Calu3 (cell line): ENCODE measurements around the gene KRT86. TPM values are rescaled to one million over a fixed set of nuclear protein-coding genes. Genes with fewer than 3 reads are reported as not detected.

Experiments
- BruUV-seq: library from RNA; stranded (reverse); fragments of 400-500 nt; replicated peaks from 2 replicates; lab custom pipeline; 2021; lab: Mats Ljungman, UMichigan
- CTCF ChIA-PET: fragments of 300-600 bp; sonication (Branson Sonifier 250); formaldehyde crosslinking; loops from one replicate; lab custom pipeline; 2022; ENCODE audit warnings: antibody characterized with exemption; lab: Charles Lee
- DNase-seq: peaks from one replicate; pipeline ENCODE4 v3.0.0; 2022
- H3K27ac Mint-ChIP-seq: one replicate; pipeline ENCODE4 v1.8.0; 2022; ENCODE audit warnings: mixed read lengths; ENCODE audit not compliant: unreplicated experiment
- H3K27me3 Mint-ChIP-seq: one replicate; pipeline ENCODE4 v1.8.0; 2022; ENCODE audit warnings: mixed read lengths; ENCODE audit not compliant: unreplicated experiment
- H3K36me3 Mint-ChIP-seq: one replicate; pipeline ENCODE4 v1.8.0; 2022; ENCODE audit warnings: mild to moderate bottlenecking, moderate library complexity, mixed read lengths; ENCODE audit not compliant: insufficient read depth, unreplicated experiment
- H3K4me1 Mint-ChIP-seq: one replicate; pipeline ENCODE4 v1.8.0; 2022; ENCODE audit warnings: mild to moderate bottlenecking, low read depth, mixed read lengths; ENCODE audit not compliant: unreplicated experiment
- H3K4me3 Mint-ChIP-seq: one replicate; pipeline ENCODE4 v1.8.0; 2022; ENCODE audit warnings: mild to moderate bottlenecking, low read depth, moderate library complexity, mixed read lengths; ENCODE audit not compliant: unreplicated experiment
- H3K9me3 Mint-ChIP-seq: one replicate; pipeline ENCODE4 v1.8.0; 2022; ENCODE audit warnings: low read depth, mixed read lengths; ENCODE audit not compliant: unreplicated experiment
- intact Hi-C: fragments of 100-400 bp; cut with micrococcal nuclease; formaldehyde crosslinking; loops from one replicate; pipeline ENCODE4 v1.10.0; 2022; ENCODE audit not compliant: unreplicated experiment
- total RNA-seq: library from RNA; stranded (reverse); gene quantifications from 2 replicates; pipeline ENCODE4 v1.2.3, GENCODE V29; 2022
- TF ChIP-seq, protein P1 (sequence below): fragments of 200-600 bp; IDR thresholded peaks from one replicate; pipeline ENCODE4 v1.8.0; 2022; ENCODE audit warnings: antibody characterized with exemption; ENCODE audit not compliant: unreplicated experiment

Gene KRT86
- total RNA-seq, 1 experiment from 2014 or later = 3.6 TPM

DNA sequence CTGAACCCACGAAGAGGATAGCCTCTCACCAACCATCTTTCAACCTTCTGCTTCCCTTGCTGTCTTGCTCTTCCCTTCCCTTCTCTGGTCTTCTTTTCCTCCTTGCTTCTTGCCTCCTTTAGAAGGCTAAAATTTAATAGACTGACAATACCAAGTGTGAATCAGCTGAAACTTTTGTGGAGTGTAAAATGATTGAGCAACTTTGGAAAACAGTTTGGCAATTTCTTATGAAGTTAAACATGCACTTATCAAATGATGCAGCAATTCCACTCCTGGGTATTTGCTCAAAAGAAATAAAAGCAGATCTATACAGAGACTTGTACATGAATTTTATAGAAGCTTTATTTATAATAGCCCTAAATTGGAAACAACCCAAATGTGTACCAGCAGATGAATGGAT, 3.3 kb upstream of the KRT86 start:
- Mint-ChIP-seq H3K36me3 (no peaks in the 10 kb centered on the region), H3K9me3 (peaks cover 3% of the 10 kb centered on the region)

DNA sequence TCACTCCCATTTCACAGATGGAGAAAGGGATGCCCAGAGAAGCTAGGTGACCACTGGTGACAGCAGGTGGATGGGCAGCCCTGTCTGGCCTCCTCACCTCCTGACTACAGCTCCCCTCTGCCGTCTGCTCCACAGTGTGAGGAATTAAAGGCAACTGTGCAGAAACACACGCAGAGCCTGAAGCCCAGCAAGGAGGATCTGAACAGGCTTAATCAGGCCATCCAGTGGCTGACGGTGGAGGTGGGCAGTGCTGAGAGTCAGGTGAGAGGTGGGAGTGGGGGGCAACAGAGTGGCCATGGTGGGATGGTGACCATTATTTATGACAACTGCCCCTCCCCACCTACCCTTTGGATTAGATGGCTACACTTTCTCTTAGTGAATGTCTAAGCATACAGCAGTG, 1.2 kb downstream of the KRT86 start:
- peaks cover 32% of the 10 kb centered on the region for H3K4me1 Mint-ChIP-seq
- intact Hi-C loops = no loop called here
- H3K4me3 Mint-ChIP-seq = no peak overlapping the region
- H3K27ac Mint-ChIP-seq = no peak overlapping the region
- DNase-seq = no peak
- CTCF ChIA-PET = no interaction called here
- peaks cover 29% of the 10 kb centered on the region for H3K36me3 Mint-ChIP-seq
- TF ChIP-seq, protein P1, sequence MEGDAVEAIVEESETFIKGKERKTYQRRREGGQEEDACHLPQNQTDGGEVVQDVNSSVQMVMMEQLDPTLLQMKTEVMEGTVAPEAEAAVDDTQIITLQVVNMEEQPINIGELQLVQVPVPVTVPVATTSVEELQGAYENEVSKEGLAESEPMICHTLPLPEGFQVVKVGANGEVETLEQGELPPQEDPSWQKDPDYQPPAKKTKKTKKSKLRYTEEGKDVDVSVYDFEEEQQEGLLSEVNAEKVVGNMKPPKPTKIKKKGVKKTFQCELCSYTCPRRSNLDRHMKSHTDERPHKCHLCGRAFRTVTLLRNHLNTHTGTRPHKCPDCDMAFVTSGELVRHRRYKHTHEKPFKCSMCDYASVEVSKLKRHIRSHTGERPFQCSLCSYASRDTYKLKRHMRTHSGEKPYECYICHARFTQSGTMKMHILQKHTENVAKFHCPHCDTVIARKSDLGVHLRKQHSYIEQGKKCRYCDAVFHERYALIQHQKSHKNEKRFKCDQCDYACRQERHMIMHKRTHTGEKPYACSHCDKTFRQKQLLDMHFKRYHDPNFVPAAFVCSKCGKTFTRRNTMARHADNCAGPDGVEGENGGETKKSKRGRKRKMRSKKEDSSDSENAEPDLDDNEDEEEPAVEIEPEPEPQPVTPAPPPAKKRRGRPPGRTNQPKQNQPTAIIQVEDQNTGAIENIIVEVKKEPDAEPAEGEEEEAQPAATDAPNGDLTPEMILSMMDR = no peak
- BruUV-seq = no TSS peak
- H3K9me3 Mint-ChIP-seq = peaks cover 3% of the 10 kb centered on the region
- no peaks in the 10 kb centered on the region for H3K27me3 Mint-ChIP-seq

More for the DNA sequence above, 3.3 kb upstream of the KRT86 start:
- no peaks in the 10 kb centered on the region for H3K4me1 Mint-ChIP-seq
- no peak for DNase-seq
- no TSS peak for BruUV-seq
- no peak overlapping the region for H3K4me3 Mint-ChIP-seq
- H3K27ac Mint-ChIP-seq = peak overlapping the region; percentile 16
- TF ChIP-seq, protein P1 = no peak
- no peaks in the 10 kb centered on the region for H3K27me3 Mint-ChIP-seq
- intact Hi-C loops = no loop called here
- CTCF ChIA-PET = no interaction called here

DNA sequence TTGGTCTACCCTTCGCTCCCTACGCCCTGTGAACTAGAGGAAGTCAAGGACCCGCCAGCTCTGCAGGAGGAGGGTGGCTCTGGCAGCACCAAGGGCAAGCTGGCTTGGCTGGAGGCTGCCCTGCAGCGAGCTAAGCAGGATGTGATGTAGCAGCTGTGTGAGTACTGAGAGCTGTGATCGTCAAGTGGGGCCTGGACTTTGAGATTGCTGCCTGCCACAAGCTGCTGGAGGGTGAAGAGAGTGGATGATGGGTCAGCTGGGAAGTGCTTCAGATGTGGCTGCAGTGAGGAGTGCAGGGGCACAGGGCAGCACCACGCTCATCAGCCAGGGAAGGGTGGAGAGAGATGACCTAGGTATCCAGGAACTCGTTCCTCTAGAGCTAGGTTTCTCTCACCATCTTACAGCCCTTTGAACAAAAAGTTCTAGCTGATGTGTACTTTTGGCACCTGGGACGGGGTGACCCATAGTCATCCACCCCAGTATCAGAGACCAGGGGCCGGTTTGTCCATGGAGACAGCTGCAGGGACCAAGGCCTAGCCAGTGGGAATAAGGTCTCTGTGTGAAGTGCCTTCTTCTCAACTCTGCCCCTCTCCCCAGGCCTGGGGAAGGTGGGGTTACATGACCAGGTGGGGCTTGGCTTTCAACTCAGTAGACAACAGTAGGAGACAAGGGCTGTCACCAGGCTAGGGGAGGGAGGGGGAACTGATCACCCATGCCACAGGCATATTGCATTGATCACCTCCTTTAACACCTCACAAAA, 3.2 kb downstream of the KRT86 start:
- Mint-ChIP-seq H3K4me1 (peaks cover 36% of the 10 kb centered on the region), H3K27me3 (no peaks in the 10 kb centered on the region), H3K9me3 (peaks cover 3% of the 10 kb centered on the region), H3K36me3 (peaks cover 33% of the 10 kb centered on the region), H3K4me3 (no peak overlapping the region), H3K27ac (peak overlapping the region; percentile 100)
- intact Hi-C loops = no loop called here
- TF ChIP-seq, protein P1 = no peak
- CTCF ChIA-PET = interaction anchor here (1.0 to 2.9 kb wide), 2 partner anchors 44 to 49 kb away, joined by 5 to 20 read pairs; no protein-coding TSS in a partner anchor
- no TSS peak for BruUV-seq
- no peak for DNase-seq

DNA sequence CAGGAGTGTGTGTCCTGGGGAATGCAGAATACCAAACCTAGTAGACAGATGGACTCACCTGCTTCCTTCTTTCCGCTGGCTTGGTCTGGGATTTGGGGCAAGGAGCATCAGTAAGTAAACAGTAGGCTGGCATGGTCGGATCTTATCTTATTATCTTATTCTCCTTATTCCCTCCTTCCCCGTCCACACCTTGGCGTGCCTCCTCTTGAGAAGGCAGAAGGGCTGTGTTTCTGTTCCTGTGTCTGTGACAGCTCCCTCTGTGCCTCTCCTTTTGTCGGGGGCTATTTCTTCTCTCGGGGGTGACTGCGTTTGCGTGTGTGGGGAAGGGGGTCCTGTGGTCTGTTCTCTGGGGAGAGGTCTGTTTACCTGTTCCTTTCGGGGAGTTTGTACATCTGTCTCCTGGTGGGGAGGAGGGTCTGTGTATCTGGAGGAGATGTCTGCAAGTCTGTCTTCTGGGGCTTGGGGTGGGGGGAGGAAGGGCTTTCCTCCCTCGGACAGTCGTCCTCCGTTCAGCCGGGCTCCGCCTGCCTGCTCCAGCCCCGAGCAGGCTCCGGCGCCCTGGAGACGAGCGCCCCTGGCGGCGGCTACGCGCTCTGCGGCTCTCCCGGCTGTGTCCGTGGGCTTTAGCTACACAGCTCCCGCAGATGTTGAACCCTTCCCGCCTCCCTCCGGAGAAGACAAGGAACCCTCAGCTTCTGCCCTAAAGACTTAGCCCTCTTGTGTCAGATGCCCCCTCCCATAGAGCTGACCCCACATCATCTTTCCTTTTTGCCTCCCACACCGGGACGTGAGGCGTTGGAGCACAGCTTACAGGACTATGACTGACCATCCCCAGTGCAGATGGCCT, 4.4 kb downstream of the KRT86 start:
- Mint-ChIP-seq H3K27me3 (no peaks in the 10 kb centered on the region), H3K4me1 (peaks cover 40% of the 10 kb centered on the region), H3K36me3 (peaks cover 33% of the 10 kb centered on the region), H3K27ac (peak overlapping the region; percentile 100), H3K9me3 (peaks cover 3% of the 10 kb centered on the region), H3K4me3 (peak overlapping the region; percentile 54)
- intact Hi-C loops = no loop called here
- TF ChIP-seq, protein P1 = peak; percentile 82
- no TSS peak for BruUV-seq
- CTCF ChIA-PET = interaction anchor here (0.6 to 2.9 kb wide), 11 partner anchors 23 to 131 kb away, joined by 3 to 20 read pairs (median 5); no protein-coding TSS in a partner anchor
- peak; percentile 87 for DNase-seq
